CD14-positive monocyte (primary cell): Measurements from ENCODE around the gene NINL. TPM values are rescaled to one million over a fixed set of nuclear protein-coding genes. Genes with fewer than 3 reads are reported as not detected.
"Not testable (repeated sequence)": the region's sequence is repeated elsewhere in the genome, so short reads cannot be mapped to it uniquely, and the experiment has no call there.

Source experiments
- DNase-seq, 3 donors: peaks; one replicate each; pipeline ENCODE4 v3.0.0-alpha.2; 2011 to 2022
- H2AFZ ChIP-seq: 2 replicates; pipeline ENCODE4 v1.6.0; 2012; ENCODE audit warnings: mild to moderate bottlenecking, low read depth, low read length, inconsistent platforms; ENCODE audit not compliant: insufficient read depth, poor library complexity, severe bottlenecking
- H3K27ac ChIP-seq, 2 donors: 1 replicate in 1 of 2; 2 replicates in 1 of 2; pipeline ENCODE4 v1.5.1; 2012 to 2013; ENCODE audit warnings: low read length in 2 of 2, control low read depth in 1 of 2, inconsistent platforms in 1 of 2, low read depth in 1 of 2, mild to moderate bottlenecking in 1 of 2
- H3K27me3 ChIP-seq, 2 donors: one replicate each; pipeline versions ENCODE4 v1.6.0 to v1.6.1; 2011 to 2013; ENCODE audit warnings: low read length in 2 of 2; ENCODE audit not compliant: control insufficient read depth in 2 of 2, insufficient read depth in 2 of 2
- H3K36me3 ChIP-seq, 2 donors: replicated peaks in 1 of 2; 1 replicate in 1 of 2; 2 replicates in 1 of 2; pipeline versions ENCODE4 v1.5.1 to v1.6.1; 2012 to 2013; ENCODE audit warnings: low read length in 2 of 2, control low read depth in 1 of 2, inconsistent platforms in 1 of 2, mild to moderate bottlenecking in 1 of 2; ENCODE audit not compliant: insufficient read depth in 2 of 2, control insufficient read depth in 1 of 2
- H3K4me1 ChIP-seq, 2 donors: 1 replicate in 1 of 2; 2 replicates in 1 of 2; pipeline versions ENCODE4 v1.5.1 to v1.6.1; 2012 to 2013; ENCODE audit warnings: low read length in 2 of 2, control low read depth in 1 of 2, inconsistent platforms in 1 of 2, mild to moderate bottlenecking in 1 of 2, moderate library complexity in 1 of 2; ENCODE audit not compliant: insufficient read depth in 2 of 2, control insufficient read depth in 1 of 2
- H3K4me2 ChIP-seq: replicated peaks from 2 replicates; pipeline ENCODE3; 2012; ENCODE audit warnings: low read length, moderate library complexity, mild to moderate bottlenecking; ENCODE audit not compliant: poor library complexity, severe bottlenecking; ENCODE audit errors: extremely low read depth
- H3K4me3 ChIP-seq, 3 experiments: fragments of 200-600 bp in 1 of 3; sonication (generic) in 1 of 3; replicated peaks in 1 of 3; 1 replicate in 2 of 3; 2 replicates in 1 of 3; pipeline ENCODE4 v1.5.1; 2011 to 2013; ENCODE audit warnings: low read length in 3 of 3, mild to moderate bottlenecking in 3 of 3, control low read depth in 2 of 3, low read depth in 2 of 3, inconsistent platforms in 1 of 3, moderate library complexity in 1 of 3
- H3K79me2 ChIP-seq: 2 replicates; pipeline ENCODE4 v1.6.0; 2012; ENCODE audit warnings: mild to moderate bottlenecking, control low read depth, inconsistent platforms, low read length, moderate library complexity; ENCODE audit not compliant: insufficient read depth
- H3K9ac ChIP-seq: 2 replicates; pipeline ENCODE4 v1.6.0; 2017; ENCODE audit warnings: low read length, mild to moderate bottlenecking; ENCODE audit not compliant: insufficient read depth, poor library complexity, severe bottlenecking
- H3K9me3 ChIP-seq, 2 donors: replicated peaks in 1 of 2; 1 replicate in 1 of 2; 2 replicates in 1 of 2; pipeline versions ENCODE4 v1.5.1 to v1.6.1; 2012 to 2013; ENCODE audit warnings: low read length in 2 of 2, control low read depth in 1 of 2; ENCODE audit not compliant: control insufficient read depth in 1 of 2, insufficient read depth in 1 of 2
- H4K20me1 ChIP-seq: 2 replicates; pipeline ENCODE4 v1.6.0; 2012; ENCODE audit warnings: mild to moderate bottlenecking, low read length, control low read depth, moderate library complexity; ENCODE audit not compliant: insufficient read depth
- H3K27ac Mint-ChIP-seq, 7 donors: one replicate each; pipeline ENCODE4 v1.8.0; 2020; ENCODE audit warnings: mild to moderate bottlenecking in 7 of 7, mixed read lengths in 7 of 7, moderate library complexity in 6 of 7, inconsistent platforms in 2 of 7
- H3K27me3 Mint-ChIP-seq, 3 donors: one replicate each; pipeline ENCODE4 v1.8.0; 2021 to 2022; ENCODE audit warnings: low read depth in 3 of 3, mild to moderate bottlenecking in 3 of 3, mixed read lengths in 3 of 3, moderate library complexity in 3 of 3, inconsistent platforms in 1 of 3
- H3K36me3 Mint-ChIP-seq, 2 donors: one replicate each; pipeline ENCODE4 v1.8.0; 2020; ENCODE audit warnings: mixed read lengths in 2 of 2, inconsistent platforms in 1 of 2, mild to moderate bottlenecking in 1 of 2
- H3K4me1 Mint-ChIP-seq: one replicate; pipeline ENCODE4 v1.8.0; 2020; ENCODE audit warnings: mild to moderate bottlenecking, mixed read lengths
- H3K4me3 Mint-ChIP-seq, 2 donors: one replicate each; pipeline ENCODE4 v1.8.0; 2020; ENCODE audit warnings: mild to moderate bottlenecking in 2 of 2, mixed read lengths in 2 of 2, moderate library complexity in 1 of 2
- H3K9me3 Mint-ChIP-seq, 7 donors: one replicate each; pipeline ENCODE4 v1.8.0; 2020 to 2022; ENCODE audit warnings: mixed read lengths in 7 of 7, mild to moderate bottlenecking in 6 of 7, moderate library complexity in 6 of 7, inconsistent platforms in 2 of 7
- CTCF ChIP-seq: fragments of 200-600 bp; IDR thresholded peaks from one replicate; pipeline ENCODE4 v1.8.0; 2022; ENCODE audit warnings: antibody characterized with exemption, mild to moderate bottlenecking
- WGBS: methylation state at CpG from one replicate; pipeline ENCODE4 v1.1.5; 2013; ENCODE audit warnings: missing lambda C conversion rate; ENCODE audit not compliant: insufficient coverage; 5-methylcytosine and 5-hydroxymethylcytosine counted together
- intact Hi-C, 2 donors: fragments of 100-400 bp; cut with micrococcal nuclease; formaldehyde crosslinking; loops; one replicate each; pipeline versions ENCODE4 v1.15.0 to v1.15.1; 2023
- polyA minus RNA-seq: library from RNA; depleted of rRNA, polyadenylated mRNA; stranded (reverse); fragments of >200 nt; gene quantifications from 2 replicates; pipeline ENCODE4 v1.2.3, GENCODE V29; 2012
- polyA plus RNA-seq, 3 donors: library from polyadenylated mRNA; depleted of rRNA in 1 of 3; unstranded in 2 of 3; stranded (reverse) in 1 of 3; fragments of 300-500 nt in 2 of 3; fragments of >200 nt in 1 of 3; fragmentation: Illumina TruSeq in 2 of 3; gene quantifications; 1 replicate in 2 of 3; 2 replicates in 1 of 3; pipeline ENCODE4 v1.2.3, GENCODE V29; 2012 to 2021
- total RNA-seq, 12 experiments: library from RNA in 1 of 12; stranded (reverse) in 1 of 12; fragments of 120-200 nt in 1 of 12; gene quantifications; one replicate each; pipeline ENCODE4 v1.2.4 and lab custom pipeline; 2013 to 2026; ENCODE audit warnings: mixed read lengths in 6 of 12, inconsistent platforms in 1 of 12

NINL gene
- 0.25 TPM for total RNA-seq (2013)
- polyA plus RNA-seq (under 1 TPM in 2 of 3 donors, not detected in 1; 0.08 to 0.15 TPM), polyA minus RNA-seq (not detected in 2 replicates), total RNA-seq (lab: John Stamatoyannopoulos, UW) (0 to 7.5 (median 0.39) reads per million in 11 experiments)

GRCh38 chr20:25584905-25585704 lies at the start of gene NINL:
Gene NINL, minus strand, starts transcription at chr20:25585531. Its CDS starts 58,944 bp downstream, at chr20:25526587.
- intact Hi-C loops: no loop called here
- Histone ChIP-seq H3K27ac (no peak within 1 kb of the TSS), H3K4me2 (peak within 1 kb of the TSS; percentile 63), H2AFZ (peak within 1 kb of the TSS; percentile 46), H3K4me1 (peaks cover 0 to 10% of the 10 kb centered on the region in 2 donors), H3K79me2 (no peaks in the 10 kb centered on the region), H3K9me3 (peaks cover 0 to 8% of the 10 kb centered on the region in 2 donors), H3K9ac (peak within 1 kb of the TSS; percentile 32), H3K27me3 (peaks cover 4 to 39% of the 10 kb centered on the region in 2 donors), H3K4me3 (peak within 1 kb of the TSS in 1 of 3 experiments; percentile 56), H3K36me3 (no peaks in the 10 kb centered on the region), H4K20me1 (no peaks in the 10 kb centered on the region)
- Mint-ChIP-seq H3K4me1 (peaks cover 5% of the 10 kb centered on the region), H3K36me3 (peaks cover 0 to 4% of the 10 kb centered on the region in 2 donors), H3K27ac (no peak within 1 kb of the TSS), H3K27me3 (peaks cover 49 to 78% (median 65%) of the 10 kb centered on the region in 3 donors), H3K9me3 (peaks cover 0 to 19% (median 11%) of the 10 kb centered on the region in 7 donors), H3K4me3 (peak within 1 kb of the TSS; percentile 34 to 89)
- 3% methylated on average over 107 of the region's 108 CpGs for WGBS
- DNase-seq: no peak
- no peak for TF ChIP-seq CTCF

GRCh38 chr20:25632940-25633790 lies 47.8 kb upstream of the NINL start:
- H3K4me3 Mint-ChIP-seq: no peak overlapping the region
- peaks cover 5 to 12% of the 10 kb centered on the region in 2 donors for H3K36me3 Mint-ChIP-seq
- Histone ChIP-seq H3K9me3 (peaks cover 5 to 9% of the 10 kb centered on the region in 2 donors), H3K79me2 (no peaks in the 10 kb centered on the region), H3K4me2 (no peak overlapping the region), H3K27me3 (no peaks in the 10 kb centered on the region), H3K9ac (no peak overlapping the region), H2AFZ (no peak overlapping the region), H3K27ac (no peak overlapping the region), H3K36me3 (no peaks in the 10 kb centered on the region), H4K20me1 (no peaks in the 10 kb centered on the region), H3K4me3 (no peak overlapping the region), H3K4me1 (no peaks in the 10 kb centered on the region)
- intact Hi-C loops: no loop called here
- DNase-seq: no peak
- no peak for TF ChIP-seq CTCF
- peaks cover 0 to 2% (median 1%) of the 10 kb centered on the region in 3 donors for H3K27me3 Mint-ChIP-seq
- H3K27ac Mint-ChIP-seq: no peak overlapping the region
- peaks cover 9 to 39% (median 29%) of the 10 kb centered on the region in 7 donors for H3K9me3 Mint-ChIP-seq
- H3K4me1 Mint-ChIP-seq: no peaks in the 10 kb centered on the region
- WGBS: 60% methylated on average over 1 of the region's 5 CpGs

GRCh38 chr20:25630615-25631014 lies 45.3 kb upstream of the NINL start:
- H3K4me1 Mint-ChIP-seq, H3K27ac Mint-ChIP-seq, DNase-seq, H3K36me3 Mint-ChIP-seq, H3K9ac ChIP-seq, H3K79me2 ChIP-seq, H3K27me3 ChIP-seq, H2AFZ ChIP-seq, intact Hi-C loops, H3K4me2 ChIP-seq, H4K20me1 ChIP-seq, H3K4me3 ChIP-seq, H3K4me3 Mint-ChIP-seq, H3K36me3 ChIP-seq, H3K4me1 ChIP-seq, H3K27ac ChIP-seq, H3K27me3 Mint-ChIP-seq: not testable (repeated sequence)
- H3K9me3 Mint-ChIP-seq: peaks cover 14 to 36% (median 27%) of the 10 kb centered on the region in 7 donors
- WGBS: no CpG with 5 or more reads among the region's 2 CpGs
- H3K9me3 ChIP-seq: peaks cover 4 to 22% of the 10 kb centered on the region in 2 donors
